ENCODE measurements around the gene SRC. TPM values are rescaled to one million over a fixed set of nuclear protein-coding genes. Genes with fewer than 3 reads are reported as not detected.

SRC gene
- total RNA-seq, 1 experiment from 2014 or later, result 42.3 TPM

- no peak for TF ChIP-seq POLR2AphosphoS5 (IDR thresholded peaks at IDR 0.05; ENCODE audit: low read depth, low read length)
- TF ChIP-seq, protein P1, sequence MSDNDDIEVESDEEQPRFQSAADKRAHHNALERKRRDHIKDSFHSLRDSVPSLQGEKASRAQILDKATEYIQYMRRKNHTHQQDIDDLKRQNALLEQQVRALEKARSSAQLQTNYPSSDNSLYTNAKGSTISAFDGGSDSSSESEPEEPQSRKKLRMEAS (IDR thresholded peaks at IDR 0.05), result no peak
- TF ChIP-seq CEBPB (IDR thresholded peaks at IDR 0.05; ENCODE audit: low read depth), result no peak
- TF ChIP-seq, protein P2, sequence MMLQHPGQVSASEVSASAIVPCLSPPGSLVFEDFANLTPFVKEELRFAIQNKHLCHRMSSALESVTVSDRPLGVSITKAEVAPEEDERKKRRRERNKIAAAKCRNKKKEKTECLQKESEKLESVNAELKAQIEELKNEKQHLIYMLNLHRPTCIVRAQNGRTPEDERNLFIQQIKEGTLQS (IDR thresholded peaks at IDR 0.05), result no peak
- TF ChIP-seq FOSL1 (IDR thresholded peaks at IDR 0.05; ENCODE audit: low read depth), result no peak
- no peak for TF ChIP-seq YY1 (IDR thresholded peaks at IDR 0.05; ENCODE audit: extremely low read depth, insufficient replicate concordance, low read depth, low read length)
- no peak for TF ChIP-seq EZH2phosphoT487 (IDR thresholded peaks at IDR 0.05; ENCODE audit: borderline replicate concordance)
- TF ChIP-seq EZH2 (IDR thresholded peaks at IDR 0.05), result no peak
- no peak for TF ChIP-seq JUND (IDR thresholded peaks at IDR 0.05)
Measured at GRCh38 chr20:37309290-37309689, 36.6 kb upstream of the SRC start (continued).

DNA sequence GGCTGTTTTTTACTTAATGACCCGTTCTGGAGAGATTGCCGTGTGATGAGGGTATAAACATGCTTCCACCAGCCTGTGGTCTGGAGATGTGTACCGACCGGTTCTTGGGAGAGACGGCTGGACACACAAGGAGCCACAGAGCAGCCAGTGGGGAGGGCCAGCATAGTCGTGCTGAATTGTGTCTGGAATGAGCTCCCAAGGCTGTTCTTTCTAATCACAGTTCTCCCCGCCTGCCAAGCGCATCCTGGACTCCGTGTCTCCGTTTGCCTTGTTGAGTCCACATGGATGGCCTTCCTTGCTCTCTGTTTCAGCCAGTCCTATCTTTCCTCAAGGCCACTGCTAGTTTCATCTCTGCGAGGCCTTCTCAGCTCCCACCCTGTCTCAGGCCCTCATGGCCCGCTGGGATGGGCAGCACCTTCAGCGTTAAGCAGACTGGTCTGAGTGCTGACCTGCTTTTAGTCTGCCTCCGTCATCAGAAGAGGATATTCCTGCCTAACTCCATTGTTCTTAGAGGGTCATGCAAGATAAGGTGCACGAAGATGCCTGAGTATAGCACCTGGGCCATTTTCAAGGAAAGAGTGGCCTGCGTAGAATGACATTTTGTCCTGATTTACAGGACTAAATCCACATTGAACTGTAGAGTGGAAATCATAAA lies 35.9 kb upstream of the SRC start:
- ChIA-PET CTCF (no interaction called here), RAD21 (ENCODE audit: low non-redundant PET in 1 of 2, low total read pairs in 2 of 2, uncharacterized antibody in 2 of 2, unreplicated experiment in 2 of 2) (no interaction called here), POLR2A (no interaction called here)
- no TSS peak for BruUV-seq (replicated peaks)
- Histone ChIP-seq H3K36me3 (ENCODE audit: control insufficient read depth in 1 of 2, insufficient read depth in 2 of 2, low read length in 2 of 2) (peaks cover 6 to 15% of the 10 kb centered on the region in 2 experiments), H3K27ac (ENCODE audit: low read depth, low read length) (no peak overlapping the region), H3K9me2 (ENCODE audit: insufficient read depth) (no peaks in the 10 kb centered on the region), H3K4me3 (replicated peaks in 1 of 2; ENCODE audit: low read depth in 1 of 2, low read length in 2 of 2) (no peak overlapping the region), H3K27me3 (ENCODE audit: insufficient read depth, low read length) (no peaks in the 10 kb centered on the region), H3K4me2 (ENCODE audit: low read length) (no peak overlapping the region), H3K9ac (ENCODE audit: low read length) (no peak overlapping the region), H3K79me2 (ENCODE audit: insufficient read depth, low read length) (peaks cover 63% of the 10 kb centered on the region), H4K20me1 (ENCODE audit: insufficient read depth) (no peaks in the 10 kb centered on the region), H3K4me1 (ENCODE audit: control insufficient read depth in 1 of 2, insufficient read depth in 2 of 2, low read length in 2 of 2) (no peaks in the 10 kb centered on the region; a peak in 1 of 4 replicates), H2AFZ (ENCODE audit: low read depth, low read length, poor library complexity, severe bottlenecking) (no peak overlapping the region), H3K9me3 (ENCODE audit: control insufficient read depth in 1 of 2, insufficient read depth in 1 of 2, low read depth in 1 of 2, low read length in 2 of 2) (no peaks in the 10 kb centered on the region)
- intact Hi-C loops (cut with micrococcal nuclease), result no loop called here
- DNase-seq (ENCODE audit: low read depth, low spot score), result no peak
- ATAC-seq, result no peak
- TF ChIP-seq POLR2AphosphoS5 (IDR thresholded peaks at IDR 0.05; ENCODE audit: low read depth, low read length), result no peak
- no peak for TF ChIP-seq SRF (IDR thresholded peaks at IDR 0.05; ENCODE audit: low read depth)
- TF ChIP-seq JUND (IDR thresholded peaks at IDR 0.05), result no peak
- TF ChIP-seq CEBPB (IDR thresholded peaks at IDR 0.05; ENCODE audit: low read depth), result no peak
- TF ChIP-seq, protein P3, sequence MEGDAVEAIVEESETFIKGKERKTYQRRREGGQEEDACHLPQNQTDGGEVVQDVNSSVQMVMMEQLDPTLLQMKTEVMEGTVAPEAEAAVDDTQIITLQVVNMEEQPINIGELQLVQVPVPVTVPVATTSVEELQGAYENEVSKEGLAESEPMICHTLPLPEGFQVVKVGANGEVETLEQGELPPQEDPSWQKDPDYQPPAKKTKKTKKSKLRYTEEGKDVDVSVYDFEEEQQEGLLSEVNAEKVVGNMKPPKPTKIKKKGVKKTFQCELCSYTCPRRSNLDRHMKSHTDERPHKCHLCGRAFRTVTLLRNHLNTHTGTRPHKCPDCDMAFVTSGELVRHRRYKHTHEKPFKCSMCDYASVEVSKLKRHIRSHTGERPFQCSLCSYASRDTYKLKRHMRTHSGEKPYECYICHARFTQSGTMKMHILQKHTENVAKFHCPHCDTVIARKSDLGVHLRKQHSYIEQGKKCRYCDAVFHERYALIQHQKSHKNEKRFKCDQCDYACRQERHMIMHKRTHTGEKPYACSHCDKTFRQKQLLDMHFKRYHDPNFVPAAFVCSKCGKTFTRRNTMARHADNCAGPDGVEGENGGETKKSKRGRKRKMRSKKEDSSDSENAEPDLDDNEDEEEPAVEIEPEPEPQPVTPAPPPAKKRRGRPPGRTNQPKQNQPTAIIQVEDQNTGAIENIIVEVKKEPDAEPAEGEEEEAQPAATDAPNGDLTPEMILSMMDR (IDR thresholded peaks at IDR 0.05 in 2 of 3, conservative IDR thresholded peaks at IDR 0.05 in 1 of 3; ENCODE audit: borderline replicate concordance in 1 of 3, insufficient read depth in 1 of 3, low read depth in 2 of 3, low read length in 2 of 3), result no peak
- TF ChIP-seq ZFX (IDR thresholded peaks at IDR 0.05), result no peak
- TF ChIP-seq SP1 (IDR thresholded peaks at IDR 0.05; ENCODE audit: low read depth), result no peak
- TF ChIP-seq SIN3A (IDR thresholded peaks at IDR 0.05; ENCODE audit: low read depth), result no peak
- TF ChIP-seq EZH2phosphoT487 (IDR thresholded peaks at IDR 0.05; ENCODE audit: borderline replicate concordance), result no peak
- no peak for TF ChIP-seq POLR2A (IDR thresholded peaks at IDR 0.05; ENCODE audit: borderline replicate concordance, extremely low read depth, insufficient read depth, insufficient read length)
- TF ChIP-seq, protein P2 (IDR thresholded peaks at IDR 0.05), result no peak
- TF ChIP-seq, protein P4, sequence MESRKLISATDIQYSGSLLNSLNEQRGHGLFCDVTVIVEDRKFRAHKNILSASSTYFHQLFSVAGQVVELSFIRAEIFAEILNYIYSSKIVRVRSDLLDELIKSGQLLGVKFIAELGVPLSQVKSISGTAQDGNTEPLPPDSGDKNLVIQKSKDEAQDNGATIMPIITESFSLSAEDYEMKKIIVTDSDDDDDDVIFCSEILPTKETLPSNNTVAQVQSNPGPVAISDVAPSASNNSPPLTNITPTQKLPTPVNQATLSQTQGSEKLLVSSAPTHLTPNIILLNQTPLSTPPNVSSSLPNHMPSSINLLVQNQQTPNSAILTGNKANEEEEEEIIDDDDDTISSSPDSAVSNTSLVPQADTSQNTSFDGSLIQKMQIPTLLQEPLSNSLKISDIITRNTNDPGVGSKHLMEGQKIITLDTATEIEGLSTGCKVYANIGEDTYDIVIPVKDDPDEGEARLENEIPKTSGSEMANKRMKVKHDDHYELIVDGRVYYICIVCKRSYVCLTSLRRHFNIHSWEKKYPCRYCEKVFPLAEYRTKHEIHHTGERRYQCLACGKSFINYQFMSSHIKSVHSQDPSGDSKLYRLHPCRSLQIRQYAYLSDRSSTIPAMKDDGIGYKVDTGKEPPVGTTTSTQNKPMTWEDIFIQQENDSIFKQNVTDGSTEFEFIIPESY (IDR thresholded peaks at IDR 0.05; ENCODE audit: extremely low read depth, insufficient replicate concordance, low read length), result no peak
- no peak for TF ChIP-seq CBX3 (IDR thresholded peaks at IDR 0.05; ENCODE audit: low read depth)
- TF ChIP-seq RAD21 (IDR thresholded peaks at IDR 0.05; ENCODE audit: low read depth), result no peak
- no peak for TF ChIP-seq FOSL1 (IDR thresholded peaks at IDR 0.05; ENCODE audit: low read depth)

All from HCT116 (cell line).